Fibroblast of lung (primary cell): ENCODE measurements around the gene ZNF124. TPM values are rescaled to one million over a fixed set of nuclear protein-coding genes. Genes with fewer than 3 reads are reported as not detected.
"Not testable (repeated sequence)": the region's sequence is repeated elsewhere in the genome, so short reads cannot be mapped to it uniquely, and the experiment has no call there.

ENCODE experiments used
- DNase-seq, 2 donors: peaks; one replicate each; pipeline versions ENCODE4 v3.0.0 to v3.0.0-alpha.2; 2010; ENCODE audit warnings: low read depth in 2 of 2
- H2AFZ ChIP-seq: 2 replicates; pipeline ENCODE4 v1.5.1; 2012; ENCODE audit warnings: low read length, control low read depth, inconsistent platforms
- H3K27ac ChIP-seq: 2 replicates; pipeline ENCODE4 v1.5.1; 2011; ENCODE audit warnings: low read length, control low read depth; ENCODE audit not compliant: insufficient read depth
- H3K27me3 ChIP-seq: 2 replicates; pipeline ENCODE4 v1.5.1; 2011; ENCODE audit warnings: mild to moderate bottlenecking, low read length; ENCODE audit not compliant: control insufficient read depth, insufficient read depth
- H3K36me3 ChIP-seq: 2 replicates; pipeline ENCODE4 v1.5.1; 2011; ENCODE audit warnings: low read length; ENCODE audit not compliant: control insufficient read depth, insufficient read depth
- H3K4me1 ChIP-seq: 2 replicates; pipeline ENCODE4 v1.5.1; 2011; ENCODE audit warnings: low read length; ENCODE audit not compliant: control insufficient read depth, insufficient read depth; ENCODE audit errors: extremely low read depth
- H3K4me2 ChIP-seq: 2 replicates; pipeline ENCODE4 v1.5.1; 2011; ENCODE audit warnings: low read length, control low read depth; ENCODE audit not compliant: insufficient read depth; ENCODE audit errors: extremely low read depth
- H3K4me3 ChIP-seq, 4 experiments: fragments of 200-600 bp in 1 of 4; sonication (generic) in 1 of 4; replicated peaks in 1 of 4; 2 replicates each; pipeline ENCODE4 v1.5.1; 2011 to 2016; ENCODE audit warnings: low read length in 4 of 4, low read depth in 3 of 4, mild to moderate bottlenecking in 3 of 4, control low read depth in 2 of 4, inconsistent platforms in 1 of 4, mixed read lengths in 1 of 4; ENCODE audit not compliant: insufficient read depth in 1 of 4; ENCODE audit errors: control extremely low read depth in 1 of 4
- H3K79me2 ChIP-seq: 2 replicates; pipeline ENCODE4 v1.5.1; 2012; ENCODE audit warnings: mild to moderate bottlenecking, low read length, inconsistent platforms; ENCODE audit not compliant: control insufficient read depth, insufficient read depth
- H3K9ac ChIP-seq: 2 replicates; pipeline ENCODE4 v1.5.1; 2011; ENCODE audit warnings: mild to moderate bottlenecking, low read length, control low read depth; ENCODE audit not compliant: insufficient read depth
- H3K9me3 ChIP-seq: 2 replicates; pipeline ENCODE4 v1.5.1; 2012; ENCODE audit warnings: low read depth, low read length; ENCODE audit not compliant: control insufficient read depth, insufficient read depth
- H4K20me1 ChIP-seq: 2 replicates; pipeline ENCODE4 v1.5.1; 2011; ENCODE audit warnings: low read length; ENCODE audit not compliant: control insufficient read depth, insufficient read depth; ENCODE audit errors: extremely low read depth
- EZH2 ChIP-seq: IDR thresholded peaks from 2 replicates; pipeline ENCODE4 v1.5.1; 2012; ENCODE audit warnings: low read length, control low read depth, mild to moderate bottlenecking; ENCODE audit errors: missing control alignments
- polyA plus RNA-seq, 2 donors: library from polyadenylated mRNA; depleted of rRNA in 1 of 2; stranded (reverse) in 1 of 2; unstranded in 1 of 2; fragments of >200 nt; gene quantifications; 2 replicates each; pipeline ENCODE4 v1.2.1, GENCODE V29; 2011 to 2012; ENCODE audit warnings: missing spikeins in 1 of 2
- total RNA-seq: library from RNA; depleted of rRNA; stranded (reverse); fragments of >200 nt; gene quantifications from 2 replicates; pipeline ENCODE4 v1.2.1, GENCODE V29; 2014
- TF ChIP-seq, protein P1 (sequence below), 2 donors: IDR thresholded peaks in 1 of 2; conservative IDR thresholded peaks in 1 of 2; 1 replicate in 1 of 2; 2 replicates in 1 of 2; pipeline ENCODE4 v1.5.1; 2011 to 2012; ENCODE audit warnings: low read length in 2 of 2, control low read depth in 1 of 2, inconsistent platforms in 1 of 2, low read depth in 1 of 2, mild to moderate bottlenecking in 1 of 2

The ZNF124 gene
- total and polyA plus RNA-seq, 2 donors (not counting 1 experiment from before 2014, with no cell fraction given), result 2.9 to 25.6 TPM

DNA sequence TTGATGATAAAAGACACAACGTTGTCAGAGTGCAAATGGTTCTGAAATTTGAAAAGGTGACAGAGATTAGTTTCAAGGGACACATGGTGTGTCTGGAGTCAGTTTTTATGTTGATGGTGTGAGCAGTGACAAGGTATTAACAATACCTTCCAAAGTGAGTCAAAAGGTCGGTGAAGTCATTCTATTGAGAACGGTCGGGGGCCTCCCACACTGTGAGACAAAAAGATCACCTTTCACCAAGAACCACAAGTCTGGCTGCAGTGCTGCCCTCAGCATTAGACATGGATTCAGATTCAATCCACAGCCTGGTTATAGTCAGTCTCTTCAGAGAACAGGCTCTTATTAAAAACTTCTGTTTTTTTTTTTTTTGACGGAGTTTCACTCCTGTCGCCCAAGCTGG, 26.5 kb downstream of the ZNF124 start:
- H2AFZ ChIP-seq, result no peak overlapping the region
- no peak overlapping the region for H3K27ac ChIP-seq
- no peaks in the 10 kb centered on the region for H4K20me1 ChIP-seq
- H3K9ac ChIP-seq, result no peak overlapping the region
- H3K4me3 ChIP-seq, result no peak overlapping the region
- no peaks in the 10 kb centered on the region for H3K79me2 ChIP-seq
- no peaks in the 10 kb centered on the region for H3K27me3 ChIP-seq
- no peak overlapping the region for H3K4me2 ChIP-seq
- TF ChIP-seq EZH2, result no peak
- TF ChIP-seq, protein P1, sequence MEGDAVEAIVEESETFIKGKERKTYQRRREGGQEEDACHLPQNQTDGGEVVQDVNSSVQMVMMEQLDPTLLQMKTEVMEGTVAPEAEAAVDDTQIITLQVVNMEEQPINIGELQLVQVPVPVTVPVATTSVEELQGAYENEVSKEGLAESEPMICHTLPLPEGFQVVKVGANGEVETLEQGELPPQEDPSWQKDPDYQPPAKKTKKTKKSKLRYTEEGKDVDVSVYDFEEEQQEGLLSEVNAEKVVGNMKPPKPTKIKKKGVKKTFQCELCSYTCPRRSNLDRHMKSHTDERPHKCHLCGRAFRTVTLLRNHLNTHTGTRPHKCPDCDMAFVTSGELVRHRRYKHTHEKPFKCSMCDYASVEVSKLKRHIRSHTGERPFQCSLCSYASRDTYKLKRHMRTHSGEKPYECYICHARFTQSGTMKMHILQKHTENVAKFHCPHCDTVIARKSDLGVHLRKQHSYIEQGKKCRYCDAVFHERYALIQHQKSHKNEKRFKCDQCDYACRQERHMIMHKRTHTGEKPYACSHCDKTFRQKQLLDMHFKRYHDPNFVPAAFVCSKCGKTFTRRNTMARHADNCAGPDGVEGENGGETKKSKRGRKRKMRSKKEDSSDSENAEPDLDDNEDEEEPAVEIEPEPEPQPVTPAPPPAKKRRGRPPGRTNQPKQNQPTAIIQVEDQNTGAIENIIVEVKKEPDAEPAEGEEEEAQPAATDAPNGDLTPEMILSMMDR (conservative IDR thresholded peaks at IDR 0.05 in 1 of 2, IDR thresholded peaks at IDR 0.05 in 1 of 2; ENCODE audit: low read depth in 1 of 2, low read length in 2 of 2), result no peak
- DNase-seq, result no peak
- H3K36me3 ChIP-seq, result no peaks in the 10 kb centered on the region
- H3K9me3 ChIP-seq, result no peaks in the 10 kb centered on the region
- H3K4me1 ChIP-seq, result no peaks in the 10 kb centered on the region

DNA sequence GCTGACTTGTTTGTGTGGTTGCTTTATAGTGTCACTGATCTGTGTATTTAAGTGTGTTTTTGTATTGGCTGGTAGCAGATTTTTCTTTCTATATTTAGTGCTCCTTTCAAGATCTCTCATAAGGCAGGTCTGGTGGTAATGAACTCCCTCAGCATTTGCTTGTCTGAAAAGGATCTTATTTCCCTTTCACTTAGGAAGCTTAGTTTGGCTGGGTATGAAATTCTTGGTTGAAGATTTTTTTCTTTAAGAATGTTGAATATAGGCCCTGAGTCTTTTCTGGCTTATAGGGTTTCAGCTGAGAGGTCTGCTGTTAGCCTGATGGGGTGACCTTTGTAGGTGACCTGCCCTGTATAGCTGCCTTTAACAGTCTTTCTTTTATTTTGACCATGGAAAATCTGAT, 32.3 kb downstream of the ZNF124 start:
- not testable (repeated sequence) for H3K27ac ChIP-seq, H3K4me3 ChIP-seq, H2AFZ ChIP-seq, H4K20me1 ChIP-seq, H3K9me3 ChIP-seq, DNase-seq, H3K9ac ChIP-seq, H3K27me3 ChIP-seq, H3K4me2 ChIP-seq, H3K36me3 ChIP-seq, H3K4me1 ChIP-seq, H3K79me2 ChIP-seq

DNA sequence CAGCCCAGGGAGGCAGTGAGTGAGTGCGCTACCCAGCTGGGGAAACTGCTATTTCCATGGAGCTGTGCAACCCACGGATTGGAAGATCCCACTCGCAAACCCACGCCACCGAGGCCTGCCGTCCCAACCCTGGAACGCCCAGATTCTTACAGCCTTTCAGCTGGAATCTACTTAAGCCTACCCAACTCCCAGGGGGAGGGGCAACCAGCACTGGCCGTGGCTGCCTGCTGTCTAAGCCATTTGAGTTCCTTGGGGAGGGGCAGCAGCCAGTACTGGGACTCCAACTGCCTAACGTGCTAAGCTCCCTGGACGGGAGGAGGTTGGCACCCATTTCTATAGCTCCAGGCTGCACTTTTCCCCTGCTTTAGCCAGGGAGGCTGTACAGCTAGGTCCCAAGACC, 40.6 kb downstream of the ZNF124 start:
- Histone ChIP-seq H3K36me3 (no peaks in the 10 kb centered on the region), H3K4me2 (no peak overlapping the region), H3K4me3 (no peak overlapping the region), H4K20me1 (no peaks in the 10 kb centered on the region), H3K79me2 (no peaks in the 10 kb centered on the region), H3K27me3 (no peaks in the 10 kb centered on the region), H2AFZ (no peak overlapping the region), H3K9ac (no peak overlapping the region), H3K9me3 (no peaks in the 10 kb centered on the region), H3K27ac (no peak overlapping the region), H3K4me1 (no peaks in the 10 kb centered on the region)
- no peak for DNase-seq
- TF ChIP-seq EZH2, result no peak
- TF ChIP-seq, protein P1 (conservative IDR thresholded peaks at IDR 0.05 in 1 of 2, IDR thresholded peaks at IDR 0.05 in 1 of 2; ENCODE audit: low read depth in 1 of 2, low read length in 2 of 2), result no peak

DNA sequence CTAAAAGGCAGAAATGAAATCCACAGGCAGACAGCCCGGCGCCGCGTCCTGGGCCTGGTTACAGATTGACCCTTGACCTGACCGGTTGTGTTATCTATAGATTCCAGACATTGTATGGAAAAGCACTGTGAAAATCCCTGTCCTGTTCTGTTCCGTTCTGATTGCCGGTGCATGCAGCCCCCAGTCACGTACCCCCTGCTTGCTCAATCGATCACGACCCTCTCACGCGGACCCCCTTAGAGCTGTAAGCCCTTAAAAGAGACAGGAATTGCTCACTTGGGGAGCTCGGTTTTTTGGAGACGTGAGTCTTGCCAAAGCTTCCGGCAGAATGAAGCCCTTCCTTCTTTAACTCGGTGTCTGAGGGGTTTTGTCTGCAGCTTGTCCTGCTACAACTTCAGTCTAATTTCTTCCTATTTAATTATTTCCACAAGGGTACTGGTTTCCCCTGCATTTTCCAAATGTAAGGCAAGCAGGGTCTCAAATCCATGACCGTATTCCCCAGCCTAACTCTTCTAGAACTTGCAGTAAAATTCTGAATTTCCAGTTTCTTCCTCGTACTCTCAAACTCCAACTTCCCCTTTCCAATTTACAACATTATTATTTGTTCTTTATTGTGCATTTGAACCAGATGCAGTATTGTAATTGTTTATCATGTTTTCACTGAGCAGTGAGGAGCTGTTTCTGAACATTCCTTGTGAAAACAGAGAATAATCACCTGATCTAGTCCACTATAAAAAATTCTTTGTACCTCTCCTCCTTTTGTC, 44.1 kb downstream of the ZNF124 start:
- H4K20me1 ChIP-seq, H3K4me1 ChIP-seq, H3K9me3 ChIP-seq, H3K9ac ChIP-seq, DNase-seq, H3K79me2 ChIP-seq, H3K36me3 ChIP-seq, H3K27me3 ChIP-seq, H3K27ac ChIP-seq, H2AFZ ChIP-seq: not testable (repeated sequence)
- Histone ChIP-seq H3K4me2 (peak overlapping the region; percentile 54), H3K4me3 (peak overlapping the region in 2 of 4 experiments; percentile 27 to 49)

DNA sequence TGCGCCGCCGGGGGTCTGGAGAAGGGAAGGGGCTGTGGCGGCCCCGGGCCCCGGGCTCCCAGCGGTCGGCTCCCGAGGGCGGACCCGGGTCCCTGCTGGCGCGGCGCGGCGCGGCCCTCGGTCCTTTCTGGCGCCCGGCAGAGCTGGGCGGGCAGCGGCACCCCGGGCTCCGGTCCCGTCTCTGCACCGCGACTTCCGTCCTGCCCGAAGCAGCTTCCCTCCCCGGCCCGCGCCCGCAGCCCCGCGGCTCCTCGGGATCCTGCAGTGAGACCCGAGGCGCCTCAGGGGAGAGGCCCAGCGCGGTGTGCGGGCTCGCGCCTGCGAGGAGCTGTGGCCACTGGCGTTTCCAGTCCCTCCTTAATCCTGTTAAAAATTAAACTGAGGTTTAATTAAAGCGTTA, 45.2 kb downstream of the ZNF124 start:
- H3K4me1 ChIP-seq, H3K4me2 ChIP-seq, H3K4me3 ChIP-seq, H3K27me3 ChIP-seq, H3K36me3 ChIP-seq, H3K27ac ChIP-seq, H4K20me1 ChIP-seq, H3K9me3 ChIP-seq, DNase-seq, H3K9ac ChIP-seq, H2AFZ ChIP-seq, H3K79me2 ChIP-seq: not testable (repeated sequence)
